GM21390 (cell line): ENCODE measurements around the gene FAM180A.
"Not testable (repeated sequence)": the region's sequence is repeated elsewhere in the genome, so short reads cannot be mapped to it uniquely, and the experiment has no call there.

Experiments used
- ATAC-seq: cut with Tn5 transposase; IDR thresholded peaks from one replicate; pipeline ENCODE4 v1.9.1; 2021; ENCODE audit not compliant: unreplicated experiment

Gene FAM180A

GRCh38 chr7:135748770-135749169 lies at the start of gene FAM180A:
Gene FAM180A, minus strand, starts transcription at chr7:135748813. Its CDS starts 233 bp downstream, at chr7:135748580.
- ATAC-seq, result no peak

GRCh38 chr7:135798095-135798494 lies 49.5 kb upstream of the FAM180A start:
- no peak for ATAC-seq

GRCh38 chr7:135795846-135796570 lies 47.4 kb upstream of the FAM180A start:
- no peak for ATAC-seq

GRCh38 chr7:135793841-135794240 lies 45.2 kb upstream of the FAM180A start:
- ATAC-seq, result no peak

- ATAC-seq, result no peak
Observed at GRCh38 chr7:135792866-135793265, 44.3 kb upstream of the FAM180A start.

- ATAC-seq, result no peak
Observed at GRCh38 chr7:135792363-135792668, 43.7 kb upstream of the FAM180A start.

GRCh38 chr7:135791543-135792362 lies 43.1 kb upstream of the FAM180A start:
- no peak for ATAC-seq

- no peak for ATAC-seq
Observed at GRCh38 chr7:135790371-135790977, 41.9 kb upstream of the FAM180A start.

- no peak for ATAC-seq
Observed at GRCh38 chr7:135789956-135790355, 41.3 kb upstream of the FAM180A start.

- ATAC-seq, result no peak
Observed at GRCh38 chr7:135789431-135789830, 40.8 kb upstream of the FAM180A start.

- no peak for ATAC-seq
Observed at GRCh38 chr7:135786911-135787310, 38.3 kb upstream of the FAM180A start.

GRCh38 chr7:135785065-135785464 lies 36.5 kb upstream of the FAM180A start:
- no peak for ATAC-seq

GRCh38 chr7:135784013-135784412 lies 35.4 kb upstream of the FAM180A start:
- no peak for ATAC-seq

- no peak for ATAC-seq
Observed at GRCh38 chr7:135782801-135783200, 34.2 kb upstream of the FAM180A start.

GRCh38 chr7:135782377-135782776 lies 33.8 kb upstream of the FAM180A start:
- no peak for ATAC-seq

- no peak for ATAC-seq
Observed at GRCh38 chr7:135777626-135778398, 29.2 kb upstream of the FAM180A start.

GRCh38 chr7:135775915-135776314 lies 27.3 kb upstream of the FAM180A start:
- not testable (repeated sequence) for ATAC-seq

- ATAC-seq, result no peak
Observed at GRCh38 chr7:135775230-135775629, 26.6 kb upstream of the FAM180A start.

GRCh38 chr7:135774284-135774683 lies 25.7 kb upstream of the FAM180A start:
- ATAC-seq, result no peak

- ATAC-seq, result no peak
Observed at GRCh38 chr7:135773464-135773863, 24.9 kb upstream of the FAM180A start.

GRCh38 chr7:135772639-135773222 lies 24.1 kb upstream of the FAM180A start:
- ATAC-seq, result no peak
